GM08714 (cell line): ENCODE measurements around the gene CHD1.
"Not testable (repeated sequence)": the region's sequence is repeated elsewhere in the genome, so short reads cannot be mapped to it uniquely, and the experiment has no call there.

Source experiments
- H3K4me3 ChIP-seq: fragments of 200-500 bp; sonication (Bioruptor generic); 2 replicates; pipeline ENCODE4 v1.5.1; 2014; ENCODE audit warnings: mild to moderate bottlenecking, low read length, inconsistent platforms
- ZNF274 ChIP-seq: IDR thresholded peaks from 2 replicates; pipeline ENCODE4 v1.6.1; 2012; ENCODE audit warnings: mild to moderate bottlenecking, low read depth, low read length

The CHD1 gene

GRCh38 chr5:98928873-98929709 is at the start of gene CHD1:
Gene CHD1, minus strand, starts transcription at chr5:98929007. Its CDS starts 2,621 bp downstream, at chr5:98926386.
- TF ChIP-seq ZNF274: no peak
- peak within 1 kb of the TSS; percentile 98 for H3K4me3 ChIP-seq

- TF ChIP-seq ZNF274: no peak
Measured at GRCh38 chr5:98978528-98978927, 49.7 kb upstream of the CHD1 start.

GRCh38 chr5:98977723-98978122 is 48.9 kb upstream of the CHD1 start:
- H3K4me3 ChIP-seq: no peak overlapping the region
- TF ChIP-seq ZNF274: no peak

More at GRCh38 chr5:98978528-98978927, 49.7 kb upstream of the CHD1 start:
- no peak overlapping the region for H3K4me3 ChIP-seq

- no peak overlapping the region for H3K4me3 ChIP-seq
Measured at GRCh38 chr5:98975682-98976407, 47.0 kb upstream of the CHD1 start.

GRCh38 chr5:98975223-98975622 is 46.4 kb upstream of the CHD1 start:
- H3K4me3 ChIP-seq: no peak overlapping the region
- TF ChIP-seq ZNF274: no peak

More at GRCh38 chr5:98975682-98976407, 47.0 kb upstream of the CHD1 start:
- TF ChIP-seq ZNF274: no peak

GRCh38 chr5:98969400-98969799 is 40.6 kb upstream of the CHD1 start:
- no peak for TF ChIP-seq ZNF274

GRCh38 chr5:98968056-98968564 is 39.3 kb upstream of the CHD1 start:
- no peak overlapping the region for H3K4me3 ChIP-seq
- TF ChIP-seq ZNF274: no peak

More at GRCh38 chr5:98969400-98969799, 40.6 kb upstream of the CHD1 start:
- no peak overlapping the region for H3K4me3 ChIP-seq

- TF ChIP-seq ZNF274: no peak
- no peak overlapping the region for H3K4me3 ChIP-seq
Measured at GRCh38 chr5:98965226-98965625, 36.4 kb upstream of the CHD1 start.

- TF ChIP-seq ZNF274: no peak
Measured at GRCh38 chr5:98964621-98965020, 35.8 kb upstream of the CHD1 start.

GRCh38 chr5:98963019-98963418 is 34.2 kb upstream of the CHD1 start:
- TF ChIP-seq ZNF274: no peak
- no peak overlapping the region for H3K4me3 ChIP-seq

More at GRCh38 chr5:98964621-98965020, 35.8 kb upstream of the CHD1 start:
- no peak overlapping the region for H3K4me3 ChIP-seq

GRCh38 chr5:98962587-98962986 is 33.8 kb upstream of the CHD1 start:
- no peak overlapping the region for H3K4me3 ChIP-seq
- TF ChIP-seq ZNF274: no peak

GRCh38 chr5:98961665-98962344 is 33.0 kb upstream of the CHD1 start:
- TF ChIP-seq ZNF274: no peak
- no peak overlapping the region for H3K4me3 ChIP-seq

GRCh38 chr5:98957307-98957706 is 28.5 kb upstream of the CHD1 start:
- TF ChIP-seq ZNF274: no peak
- no peak overlapping the region for H3K4me3 ChIP-seq

- not testable (repeated sequence) for H3K4me3 ChIP-seq
Measured at GRCh38 chr5:98955888-98956287, 27.1 kb upstream of the CHD1 start.

GRCh38 chr5:98955471-98955870 is 26.7 kb upstream of the CHD1 start:
- H3K4me3 ChIP-seq: not testable (repeated sequence)
